Heart right ventricle (tissue), 16 donors: ENCODE data around the gene LDB2. TPM values are rescaled to one million over a fixed set of nuclear protein-coding genes. Genes with fewer than 3 reads are reported as not detected.

ENCODE experiments used
- ATAC-seq, 8 donors: fragments of 200-7000 bp; cut with Tn5 transposase; one replicate each; pipeline ENCODE4 v1.9.1; 2020; ENCODE audit warnings: mild to moderate bottlenecking in 8 of 8, moderate library complexity in 8 of 8, moderate number of reproducible peaks in 1 of 8
- DNase-seq, 2 donors: peaks; one replicate each; pipeline ENCODE4 v3.0.0-alpha.2; 2020
- H3K27ac ChIP-seq, 10 donors: fragments of 200-600 bp; sonication (generic) in 2 of 10; one replicate each; pipeline versions ENCODE4 v1.5.0 to v1.8.0; 2020 to 2022; ENCODE audit warnings: mild to moderate bottlenecking in 3 of 10
- H3K27me3 ChIP-seq, 7 donors: fragments of 200-600 bp; one replicate each; pipeline ENCODE4 v1.8.0; 2021 to 2022; ENCODE audit warnings: mild to moderate bottlenecking in 2 of 7
- H3K36me3 ChIP-seq, 9 donors: fragments of 200-600 bp; sonication (generic) in 1 of 9; one replicate each; pipeline versions ENCODE4 v1.5.0 to v1.8.0; 2020 to 2022; ENCODE audit warnings: mild to moderate bottlenecking in 2 of 9
- H3K4me1 ChIP-seq, 9 donors: fragments of 200-600 bp; sonication (generic) in 1 of 9; one replicate each; pipeline versions ENCODE4 v1.5.0 to v1.8.0; 2020 to 2022; ENCODE audit warnings: mild to moderate bottlenecking in 4 of 9
- H3K4me3 ChIP-seq, 10 donors: fragments of 200-600 bp; sonication (generic) in 2 of 10; one replicate each; pipeline versions ENCODE4 v1.5.0 to v1.8.0; 2020 to 2022; ENCODE audit warnings: mild to moderate bottlenecking in 7 of 10, moderate library complexity in 2 of 10
- H3K9me3 ChIP-seq, 11 donors: fragments of 200-600 bp in 10 of 11; sonication (generic) in 2 of 11; one replicate each; pipeline versions ENCODE4 v1.5.0 to v1.8.0; 2013 to 2022; ENCODE audit warnings: mild to moderate bottlenecking in 2 of 11, control low read depth in 1 of 11, moderate library complexity in 1 of 11
- CTCF ChIP-seq, 9 donors: fragments of 200-600 bp; sonication (generic) in 2 of 9; IDR thresholded peaks; one replicate each; pipeline versions ENCODE4 v1.5.0 to v1.8.0; 2021 to 2022; ENCODE audit warnings: antibody characterized with exemption in 9 of 9, mild to moderate bottlenecking in 5 of 9, moderate library complexity in 1 of 9
- WGBS, 2 donors: extraction: QIAGEN DNeasy Blood & Tissue Kit; methylation state at CpG; one replicate each; pipeline ENCODE4 v1.1.7; 2013; ENCODE audit warnings: inconsistent platforms in 1 of 2; 5-methylcytosine and 5-hydroxymethylcytosine counted together
- intact Hi-C, 10 donors: fragments of 100-400 bp; cut with DNase I; formaldehyde crosslinking; loops; one replicate each; pipeline versions ENCODE4 v1.11.1 to v1.14.2; 2022
- polyA plus RNA-seq, 2 donors: library from polyadenylated mRNA; stranded (reverse); fragments of 200-250 nt; gene quantifications; one replicate each; pipeline ENCODE4 v1.2.3, GENCODE V29; 2013
- total RNA-seq, 10 donors: library from RNA; stranded (reverse); fragmentation: NEBNext Ultra II Directional in 3 of 10; extraction: Animal tissue kit (Norgen Biotek cat#: 25700) in 3 of 10; gene quantifications; one replicate each; pipeline versions ENCODE4 v1.2.1 to v1.2.4, GENCODE V29; 2021 to 2023
- donor health status: Arrhythmogenic right ventricular cardiomyopathy.
- donor health status: ischemic (EF 13 %, LVEDD 7.1; RV severe dilation, severe dysfunction).
- donor health status: healthy with polysubstance abuse.
- donor health status: DM: no; HTN: yes; CAD: no.
- donor health status: DM: no; HTN: no; CAD: no.
- donor health status: ischemic (EF 25% LVEDD 6.9; RV normal size, moderate dysfunction).
- donor health status: ischemic (EF 25% LVEDD 5.7; RV mildly dilated, moderate dysfunction).
- donor health status: healthy.
- donor health status: DM: yes; HTN: yes; CAD: no.
- donor health status: Ischemic cardiomyopathy.
- donor health status: ischemic (EF 35%, LVEDD 5.7; RV mildly dilated, moderate dysfunction).
- donor health status: nonischemic (EF 11% LVEDD 7.7; RV severe dilation, severe dysfunction).
- donor health status: DM: yes; HTN: yes; CAD: no.
- donor health status: PGD.
- donor health status: ischemic (EF 29% LVEDD 5.4; RV normal size, mild dysfunction).
- donor health status: nonischemic (EF 23%, LVEDD 6.1; RV moderate dilation, normal function).

LDB2 gene
- total and polyA plus RNA-seq, 12 donors = 14.5 to 43.3 (median 23.5) TPM

GRCh38 chr4:16715482-16715881 lies 183.0 kb downstream of the LDB2 start:
- TF ChIP-seq CTCF (IDR thresholded peaks at IDR 0.05) = no peak
- Histone ChIP-seq H3K4me3 (no peak overlapping the region), H3K9me3 (peaks cover 0 to 4% (median 0%) of the 10 kb centered on the region in 11 donors), H3K4me1 (peaks cover 0 to 14% (median 3%) of the 10 kb centered on the region in 9 donors), H3K27me3 (no peaks in the 10 kb centered on the region), H3K36me3 (no peaks in the 10 kb centered on the region), H3K27ac (no peak overlapping the region)
- intact Hi-C loops = no loop called here
- ATAC-seq (no peak), DNase-seq (no peak)
- 90 to 91% methylated on average over 2 of the region's 2 CpGs for WGBS, 2 donors

GRCh38 chr4:16714191-16714590 lies 184.3 kb downstream of the LDB2 start:
- WGBS, 2 donors = 89% methylated on average over 1 of the region's 1 CpG
- ATAC-seq (no peak), DNase-seq (no peak)
- H3K4me1 ChIP-seq = peaks cover 0 to 12% (median 3%) of the 10 kb centered on the region in 9 donors
- intact Hi-C loops = no loop called here
- no peak for TF ChIP-seq CTCF (IDR thresholded peaks at IDR 0.05)
- no peaks in the 10 kb centered on the region for H3K36me3 ChIP-seq
- H3K9me3 ChIP-seq = peaks cover 0 to 4% (median 0%) of the 10 kb centered on the region in 11 donors
- H3K27ac ChIP-seq = no peak overlapping the region
- H3K27me3 ChIP-seq = no peaks in the 10 kb centered on the region
- no peak overlapping the region for H3K4me3 ChIP-seq

GRCh38 chr4:16713696-16714095 lies 184.7 kb downstream of the LDB2 start:
- no peak for DNase-seq
- WGBS, 2 donors = 63 to 66% methylated on average over 3 of the region's 3 CpGs
- no peak for TF ChIP-seq CTCF (IDR thresholded peaks at IDR 0.05)
- Histone ChIP-seq H3K36me3 (no peaks in the 10 kb centered on the region), H3K27ac (no peak overlapping the region), H3K4me3 (no peak overlapping the region), H3K4me1 (peaks cover 0 to 12% (median 3%) of the 10 kb centered on the region in 9 donors), H3K9me3 (peaks cover 0 to 4% (median 0%) of the 10 kb centered on the region in 11 donors), H3K27me3 (no peaks in the 10 kb centered on the region)
- intact Hi-C loops = no loop called here
- ATAC-seq = no peak

GRCh38 chr4:16713271-16713670 lies 185.2 kb downstream of the LDB2 start:
- no peaks in the 10 kb centered on the region for H3K27me3 ChIP-seq
- DNase-seq (no peak), ATAC-seq (no peak)
- TF ChIP-seq CTCF (IDR thresholded peaks at IDR 0.05) = no peak
- H3K4me1 ChIP-seq = peaks cover 0 to 12% (median 3%) of the 10 kb centered on the region in 9 donors
- no peaks in the 10 kb centered on the region for H3K36me3 ChIP-seq
- intact Hi-C loops = no loop called here
- peaks cover 0 to 4% (median 0%) of the 10 kb centered on the region in 11 donors for H3K9me3 ChIP-seq
- no peak overlapping the region for H3K27ac ChIP-seq
- no peak overlapping the region for H3K4me3 ChIP-seq
